Hepatocyte (in vitro differentiated cells): ENCODE measurements around the gene ZNF594.
"Not testable (repeated sequence)": the region's sequence is repeated elsewhere in the genome, so short reads cannot be mapped to it uniquely, and the experiment has no call there.

ENCODE experiments used
- EZH2phosphoT487 ChIP-seq: fragments of 200-600 bp; sonication (generic); IDR thresholded peaks from one replicate; pipeline ENCODE4 v1.6.1; 2018; ENCODE audit warnings: antibody characterized with exemption, mild to moderate bottlenecking, low read depth, moderate library complexity; ENCODE audit not compliant: unreplicated experiment, severe bottlenecking
- TF ChIP-seq, protein P1 (sequence below): fragments of 200-600 bp; sonication (generic); IDR thresholded peaks from 2 replicates; pipeline ENCODE4 v1.5.1; 2016; ENCODE audit warnings: antibody characterized with exemption, mild to moderate bottlenecking; ENCODE audit not compliant: poor library complexity

DNA sequence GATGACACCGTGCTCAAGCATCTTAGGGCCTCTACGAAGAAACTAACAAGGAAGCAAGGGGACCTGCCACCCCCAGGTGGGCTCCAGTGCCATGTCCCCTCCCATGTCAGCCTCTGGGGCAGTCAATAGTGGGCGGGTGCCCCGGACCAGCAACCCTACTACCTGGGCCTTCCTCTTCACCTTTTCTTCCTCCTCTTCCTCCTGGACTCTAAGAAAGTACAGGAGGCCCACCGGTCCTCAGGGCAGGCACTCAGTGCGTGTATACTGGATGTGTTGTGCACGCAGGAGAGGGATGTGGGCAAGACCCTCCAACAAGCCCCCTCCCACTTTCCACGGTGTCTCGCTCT, 53.5 kb downstream of the ZNF594 start:
- not testable (repeated sequence) for TF ChIP-seq EZH2phosphoT487
- TF ChIP-seq, protein P1, sequence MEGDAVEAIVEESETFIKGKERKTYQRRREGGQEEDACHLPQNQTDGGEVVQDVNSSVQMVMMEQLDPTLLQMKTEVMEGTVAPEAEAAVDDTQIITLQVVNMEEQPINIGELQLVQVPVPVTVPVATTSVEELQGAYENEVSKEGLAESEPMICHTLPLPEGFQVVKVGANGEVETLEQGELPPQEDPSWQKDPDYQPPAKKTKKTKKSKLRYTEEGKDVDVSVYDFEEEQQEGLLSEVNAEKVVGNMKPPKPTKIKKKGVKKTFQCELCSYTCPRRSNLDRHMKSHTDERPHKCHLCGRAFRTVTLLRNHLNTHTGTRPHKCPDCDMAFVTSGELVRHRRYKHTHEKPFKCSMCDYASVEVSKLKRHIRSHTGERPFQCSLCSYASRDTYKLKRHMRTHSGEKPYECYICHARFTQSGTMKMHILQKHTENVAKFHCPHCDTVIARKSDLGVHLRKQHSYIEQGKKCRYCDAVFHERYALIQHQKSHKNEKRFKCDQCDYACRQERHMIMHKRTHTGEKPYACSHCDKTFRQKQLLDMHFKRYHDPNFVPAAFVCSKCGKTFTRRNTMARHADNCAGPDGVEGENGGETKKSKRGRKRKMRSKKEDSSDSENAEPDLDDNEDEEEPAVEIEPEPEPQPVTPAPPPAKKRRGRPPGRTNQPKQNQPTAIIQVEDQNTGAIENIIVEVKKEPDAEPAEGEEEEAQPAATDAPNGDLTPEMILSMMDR = not testable (repeated sequence)
